HepG2 (cell line): ENCODE data around the gene ADAMTS4. TPM values are rescaled to one million over a fixed set of nuclear protein-coding genes. Genes with fewer than 3 reads are reported as not detected.

ENCODE experiments used
- ARNT2 ChIP-seq: sonication (generic); formaldehyde crosslinking; IDR thresholded peaks from 2 replicates; pipeline ENCODE4 v1.8.0; 2022; ENCODE audit warnings: mild to moderate bottlenecking, low read depth, missing genetic modification reagents, moderate library complexity
- DRAP1 ChIP-seq: IDR thresholded peaks from 2 replicates; pipeline ENCODE4 v1.6.1; 2016; ENCODE audit warnings: missing genetic modification reagents, missing compliant biosample characterization
- JUNB ChIP-seq: sonication (generic); formaldehyde crosslinking; IDR thresholded peaks from 2 replicates; pipeline ENCODE4 v1.8.0; 2022; ENCODE audit warnings: missing genetic modification reagents, mild to moderate bottlenecking, borderline replicate concordance
- KDM1A ChIP-seq: IDR thresholded peaks from 2 replicates; pipeline ENCODE4 v1.6.1; 2016; ENCODE audit warnings: missing compliant biosample characterization
- NFE2L2 ChIP-seq: fragments of 150-350 bp; IDR thresholded peaks from 2 replicates; pipeline ENCODE4 v1.6.1; 2014; ENCODE audit warnings: low read length
- POGZ ChIP-seq: sonication (generic); formaldehyde crosslinking; IDR thresholded peaks from 2 replicates; pipeline ENCODE4 v1.4.0; 2020; ENCODE audit warnings: mild to moderate bottlenecking, missing genetic modification reagents
- RNF219 ChIP-seq: sonication (generic); formaldehyde crosslinking; IDR thresholded peaks from 2 replicates; pipeline ENCODE4 v1.5.0; 2020; ENCODE audit warnings: mild to moderate bottlenecking, missing genetic modification reagents
- STAT6 ChIP-seq: sonication (generic); formaldehyde crosslinking; IDR thresholded peaks from 2 replicates; pipeline ENCODE4 v1.4.0; 2020; ENCODE audit warnings: missing genetic modification reagents, mild to moderate bottlenecking, borderline replicate concordance
- TP53 ChIP-seq: sonication (generic); formaldehyde crosslinking; conservative IDR thresholded peaks from 2 replicates; pipeline ENCODE4 v1.4.0; 2020; ENCODE audit warnings: missing genetic modification reagents
- ZNF230 ChIP-seq: sonication (generic); formaldehyde crosslinking; IDR thresholded peaks from 2 replicates; pipeline ENCODE4 v1.4.0; 2020; ENCODE audit warnings: mild to moderate bottlenecking, missing genetic modification reagents
- ZNF292 ChIP-seq: sonication (generic); formaldehyde crosslinking; IDR thresholded peaks from 2 replicates; pipeline ENCODE4 v1.8.1; 2022; ENCODE audit warnings: mild to moderate bottlenecking, low read depth, missing genetic modification reagents, borderline replicate concordance
- ZNF318 ChIP-seq: sonication (generic); formaldehyde crosslinking; IDR thresholded peaks from 2 replicates; pipeline ENCODE4 v1.4.0; 2020; ENCODE audit warnings: mild to moderate bottlenecking, missing genetic modification reagents
- ZNF367 ChIP-seq: sonication (generic); formaldehyde crosslinking; IDR thresholded peaks from 2 replicates; pipeline ENCODE4 v1.4.0; 2020; ENCODE audit warnings: missing genetic modification reagents, borderline replicate concordance
- ZNF383 ChIP-seq: sonication (generic); formaldehyde crosslinking; IDR thresholded peaks from 2 replicates; pipeline ENCODE4 v1.4.0; 2020; ENCODE audit warnings: missing genetic modification reagents, mild to moderate bottlenecking, borderline replicate concordance
- ZNF44 ChIP-seq: sonication (generic); formaldehyde crosslinking; IDR thresholded peaks from 2 replicates; pipeline ENCODE4 v1.5.1; 2020; ENCODE audit warnings: mild to moderate bottlenecking, missing genetic modification reagents
- ZNF629 ChIP-seq: sonication (generic); formaldehyde crosslinking; conservative IDR thresholded peaks from 2 replicates; pipeline ENCODE4 v1.5.0; 2020; ENCODE audit warnings: missing genetic modification reagents
- polyA plus RNA-seq, 8 experiments: library from polyadenylated mRNA; depleted of rRNA in 3 of 8; stranded (reverse) in 7 of 8; unstranded in 1 of 8; fragments of >200 nt; fragmentation: Illumina TruSeq in 4 of 8; extraction: Trizol in 4 of 8; gene quantifications; 2 replicates each; pipeline versions ENCODE4 v1.2.1 to v1.2.3, GENCODE V29; 2011 to 2016; ENCODE audit warnings: low read depth in 4 of 8, missing spikeins in 1 of 8, mixed read lengths in 1 of 8; ENCODE audit not compliant: insufficient read depth in 1 of 8
- total RNA-seq, 5 experiments: library from RNA; depleted of rRNA; stranded (reverse); fragments of >200 nt; fragmentation: Illumina TruSeq; extraction: Trizol; gene quantifications; 2 replicates each; pipeline ENCODE4 v1.2.3, GENCODE V29; 2016; ENCODE audit warnings: low read depth in 1 of 5

The ADAMTS4 gene
- total and polyA plus RNA-seq, 2 of the 13 experiments (the other 11 are each of a cell fraction or from before 2014, with no cell fraction given) = 0.51 to 1.7 TPM

- TF ChIP-seq RNF219 (CRISPR knock-in tag) (no peak), ZNF44 (CRISPR knock-in tag) (no peak), ZNF367 (CRISPR knock-in tag) (no peak), ZNF318 (CRISPR knock-in tag) (no peak), DRAP1 (CRISPR knock-in tag) (no peak), JUNB (CRISPR knock-in tag) (no peak; the same call in 1 of the 2 replicates), ARNT2 (CRISPR knock-in tag) (peak; percentile 67; the same call in 1 of the 2 replicates), TP53 (CRISPR knock-in tag) (no peak), ZNF292 (CRISPR knock-in tag) (peak; percentile 18; the same call in 1 of the 2 replicates), STAT6 (CRISPR knock-in tag) (no peak), NFE2L2 (no peak), ZNF629 (CRISPR knock-in tag) (no peak), ZNF383 (CRISPR knock-in tag) (no peak), KDM1A (CRISPR knock-in tag) (no peak), POGZ (no peak), ZNF230 (0 out of 2 replicates have a peak, but pooled peaks have one; percentile 49)
Observed at GRCh38 chr1:161218301-161219077, 19.6 kb upstream of the ADAMTS4 start (continued).
